ENCODE results near the gene CEP55. TPM values are rescaled to one million over a fixed set of nuclear protein-coding genes. Genes with fewer than 3 reads are reported as not detected.

The CEP55 gene
- total and polyA plus RNA-seq, 7 donors, result 1.4 to 18.2 (median 1.8) TPM; not detected in 2

- TF ChIP-seq POLR2AphosphoS5 (IDR thresholded peaks at IDR 0.05) (peak; percentile 50 to 89 (median 75)), EP300 (IDR thresholded peaks at IDR 0.05) (peak in 2 of 4 donors; percentile 11 to 85), POLR2A (IDR thresholded peaks at IDR 0.05) (no peak)
- Histone ChIP-seq H3K27ac (peak overlapping the region; percentile 89 to 96 (median 92)), H3K36me3 (peaks cover 0 to 23% (median 0%) of the 10 kb centered on the region in 4 donors), H3K4me1 (peaks cover under 1 to 72% (median 66%) of the 10 kb centered on the region in 4 donors), H3K4me3 (peak overlapping the region in 1 of 4 donors; percentile 7), H3K9me3 (no peaks in the 10 kb centered on the region), H3K27me3 (no peaks in the 10 kb centered on the region)
- DNase-seq, result peak; percentile 95
- intact Hi-C loops (cut with DNase I), result no loop called here
- WGBS, 2 donors, result 74 to 82% methylated on average over 6 of the region's 6 CpGs
Observed at GRCh38 chr10:93458821-93459257, 37.6 kb upstream of the CEP55 start.

- no peak for DNase-seq
- peak overlapping the region; percentile 89 to 96 (median 92) for H3K27ac ChIP-seq
- intact Hi-C loops (cut with DNase I), result no loop called here
- TF ChIP-seq POLR2AphosphoS5 (IDR thresholded peaks at IDR 0.05) (no peak), EP300 (IDR thresholded peaks at IDR 0.05) (no peak), CTCF (IDR thresholded peaks at IDR 0.05) (no peak), POLR2A (IDR thresholded peaks at IDR 0.05) (no peak)
- peaks cover 4 to 78% (median 72%) of the 10 kb centered on the region in 4 donors for H3K4me1 ChIP-seq
- peaks cover 0 to 17% (median 0%) of the 10 kb centered on the region in 4 donors for H3K36me3 ChIP-seq
- no peaks in the 10 kb centered on the region for H3K9me3 ChIP-seq
- H3K27me3 ChIP-seq, result no peaks in the 10 kb centered on the region
- WGBS, 2 donors, result 23 to 61% methylated on average over 3 of the region's 3 CpGs
- no peak overlapping the region for H3K4me3 ChIP-seq
Observed at GRCh38 chr10:93459466-93459865, 36.9 kb upstream of the CEP55 start.

GRCh38 chr10:93461109-93461806, 35.2 kb upstream of the CEP55 start:
- Histone ChIP-seq H3K4me1 (peaks cover 4 to 96% (median 89%) of the 10 kb centered on the region in 4 donors), H3K36me3 (peaks cover 0 to 6% (median 0%) of the 10 kb centered on the region in 4 donors)
- intact Hi-C loops (cut with DNase I), result no loop called here

GRCh38 chr10:93461807-93462178, 34.6 kb upstream of the CEP55 start:
- peak; percentile 59 for DNase-seq
- 90 to 95% methylated on average over 1 of the region's 1 CpG for WGBS, 2 donors
- TF ChIP-seq POLR2A (IDR thresholded peaks at IDR 0.05) (no peak), EP300 (IDR thresholded peaks at IDR 0.05) (no peak), CTCF (IDR thresholded peaks at IDR 0.05) (no peak), POLR2AphosphoS5 (IDR thresholded peaks at IDR 0.05) (no peak)

More at GRCh38 chr10:93461109-93461806, 35.2 kb upstream of the CEP55 start:
- TF ChIP-seq EP300 (IDR thresholded peaks at IDR 0.05) (no peak), POLR2AphosphoS5 (IDR thresholded peaks at IDR 0.05) (no peak), POLR2A (IDR thresholded peaks at IDR 0.05) (no peak), CTCF (IDR thresholded peaks at IDR 0.05) (no peak)
- DNase-seq, result peak; percentile 26
- no peaks in the 10 kb centered on the region for H3K9me3 ChIP-seq
- no peaks in the 10 kb centered on the region for H3K27me3 ChIP-seq
- H3K4me3 ChIP-seq, result no peak overlapping the region
- WGBS, 2 donors, result 56 to 75% methylated on average over 4 of the region's 4 CpGs
- H3K27ac ChIP-seq, result peak overlapping the region; percentile 89 to 96 (median 92)

GRCh38 chr10:93462371-93462770, 34.0 kb upstream of the CEP55 start:
- no peak for DNase-seq
- Histone ChIP-seq H3K9me3 (no peaks in the 10 kb centered on the region), H3K4me1 (peaks cover 4 to 95% (median 91%) of the 10 kb centered on the region in 4 donors), H3K27ac (peak overlapping the region; percentile 89 to 96 (median 92)), H3K36me3 (no peaks in the 10 kb centered on the region), H3K4me3 (no peak overlapping the region), H3K27me3 (no peaks in the 10 kb centered on the region)
- intact Hi-C loops (cut with DNase I), result no loop called here
- no peak for TF ChIP-seq POLR2A (IDR thresholded peaks at IDR 0.05)
- no peak for TF ChIP-seq CTCF (IDR thresholded peaks at IDR 0.05)
- TF ChIP-seq EP300 (IDR thresholded peaks at IDR 0.05), result no peak
- no peak for TF ChIP-seq POLR2AphosphoS5 (IDR thresholded peaks at IDR 0.05)
- 47 to 80% methylated on average over 2 of the region's 2 CpGs for WGBS, 2 donors

More at GRCh38 chr10:93461807-93462178, 34.6 kb upstream of the CEP55 start:
- H3K27me3 ChIP-seq, result no peaks in the 10 kb centered on the region
- H3K36me3 ChIP-seq, result peaks cover 0 to under 1% (median 0%) of the 10 kb centered on the region in 4 donors
- intact Hi-C loops (cut with DNase I), result no loop called here
- peaks cover 4 to 98% (median 93%) of the 10 kb centered on the region in 4 donors for H3K4me1 ChIP-seq
- no peaks in the 10 kb centered on the region for H3K9me3 ChIP-seq
- H3K4me3 ChIP-seq, result no peak overlapping the region
- H3K27ac ChIP-seq, result peak overlapping the region; percentile 89 to 96 (median 92)

Data from sigmoid colon (tissue), 7 donors.